HG03354 (cell line): ENCODE data around the gene SEC63.
"Not testable (repeated sequence)": the region's sequence is repeated elsewhere in the genome, so short reads cannot be mapped to it uniquely, and the experiment has no call there.

Source experiments
- ATAC-seq: cut with Tn5 transposase; IDR thresholded peaks from one replicate; pipeline ENCODE4 v1.9.1; 2021; ENCODE audit warnings: mild to moderate bottlenecking; ENCODE audit not compliant: unreplicated experiment, poor library complexity, severe bottlenecking

SEC63 gene

GRCh38 chr6:107976155-107976783 is 18.3 kb upstream of the SEC63 start:
- no peak for ATAC-seq

- ATAC-seq = no peak
Measured at GRCh38 chr6:107973594-107973993, 15.6 kb upstream of the SEC63 start.

GRCh38 chr6:107972413-107973096 is 14.5 kb upstream of the SEC63 start:
- no peak for ATAC-seq

- no peak for ATAC-seq
Measured at GRCh38 chr6:107971181-107971580, 13.2 kb upstream of the SEC63 start.

GRCh38 chr6:107970255-107970654 is 12.2 kb upstream of the SEC63 start:
- no peak for ATAC-seq

- ATAC-seq = no peak
Measured at GRCh38 chr6:107968081-107968480, 10.1 kb upstream of the SEC63 start.

- no peak for ATAC-seq
Measured at GRCh38 chr6:107965746-107966145, 7.7 kb upstream of the SEC63 start.

- ATAC-seq = no peak
Measured at GRCh38 chr6:107962723-107963122, 4.7 kb upstream of the SEC63 start.

- ATAC-seq = no peak
Measured at GRCh38 chr6:107959392-107959791, 1.4 kb upstream of the SEC63 start.

- not testable (repeated sequence) for ATAC-seq
Measured at GRCh38 chr6:107958689-107959362, 818 bp upstream of the SEC63 start.

GRCh38 chr6:107957308-107957908 is 600 bp downstream of the SEC63 start:
- ATAC-seq = peak; percentile 49

GRCh38 chr6:107956586-107957307 is 1.3 kb downstream of the SEC63 start:
- ATAC-seq = no peak

GRCh38 chr6:107956181-107956580 is 1.8 kb downstream of the SEC63 start:
- ATAC-seq = no peak

GRCh38 chr6:107953858-107954414 is 4.1 kb downstream of the SEC63 start:
- ATAC-seq = not testable (repeated sequence)

- ATAC-seq = no peak
Measured at GRCh38 chr6:107943626-107944439, 14.2 kb downstream of the SEC63 start.

- ATAC-seq = no peak
Measured at GRCh38 chr6:107942142-107942541, 15.9 kb downstream of the SEC63 start.

GRCh38 chr6:107941627-107942026 is 16.4 kb downstream of the SEC63 start:
- no peak for ATAC-seq

GRCh38 chr6:107941199-107941598 is 16.8 kb downstream of the SEC63 start:
- no peak for ATAC-seq

- not testable (repeated sequence) for ATAC-seq
Measured at GRCh38 chr6:107936910-107937292, 21.1 kb downstream of the SEC63 start.
